Measurements from ENCODE around the gene NANOS1.

GRCh38 chr10:119078422-119079179 lies 49.1 kb downstream of the NANOS1 start:
- no peak for TF ChIP-seq POLR2AphosphoS5 (IDR thresholded peaks at IDR 0.05)
- TF ChIP-seq, protein P1, sequence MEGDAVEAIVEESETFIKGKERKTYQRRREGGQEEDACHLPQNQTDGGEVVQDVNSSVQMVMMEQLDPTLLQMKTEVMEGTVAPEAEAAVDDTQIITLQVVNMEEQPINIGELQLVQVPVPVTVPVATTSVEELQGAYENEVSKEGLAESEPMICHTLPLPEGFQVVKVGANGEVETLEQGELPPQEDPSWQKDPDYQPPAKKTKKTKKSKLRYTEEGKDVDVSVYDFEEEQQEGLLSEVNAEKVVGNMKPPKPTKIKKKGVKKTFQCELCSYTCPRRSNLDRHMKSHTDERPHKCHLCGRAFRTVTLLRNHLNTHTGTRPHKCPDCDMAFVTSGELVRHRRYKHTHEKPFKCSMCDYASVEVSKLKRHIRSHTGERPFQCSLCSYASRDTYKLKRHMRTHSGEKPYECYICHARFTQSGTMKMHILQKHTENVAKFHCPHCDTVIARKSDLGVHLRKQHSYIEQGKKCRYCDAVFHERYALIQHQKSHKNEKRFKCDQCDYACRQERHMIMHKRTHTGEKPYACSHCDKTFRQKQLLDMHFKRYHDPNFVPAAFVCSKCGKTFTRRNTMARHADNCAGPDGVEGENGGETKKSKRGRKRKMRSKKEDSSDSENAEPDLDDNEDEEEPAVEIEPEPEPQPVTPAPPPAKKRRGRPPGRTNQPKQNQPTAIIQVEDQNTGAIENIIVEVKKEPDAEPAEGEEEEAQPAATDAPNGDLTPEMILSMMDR (IDR thresholded peaks at IDR 0.05), result no peak

Measured in sigmoid colon (tissue), 4 donors.